ENCODE data around the gene DEGS2. TPM values are rescaled to one million over a fixed set of nuclear protein-coding genes. Genes with fewer than 3 reads are reported as not detected.

Gene DEGS2
- total and polyA plus RNA-seq, 2 experiments from 2014 or later, result 1.4 TPM; not detected in 1

DNA sequence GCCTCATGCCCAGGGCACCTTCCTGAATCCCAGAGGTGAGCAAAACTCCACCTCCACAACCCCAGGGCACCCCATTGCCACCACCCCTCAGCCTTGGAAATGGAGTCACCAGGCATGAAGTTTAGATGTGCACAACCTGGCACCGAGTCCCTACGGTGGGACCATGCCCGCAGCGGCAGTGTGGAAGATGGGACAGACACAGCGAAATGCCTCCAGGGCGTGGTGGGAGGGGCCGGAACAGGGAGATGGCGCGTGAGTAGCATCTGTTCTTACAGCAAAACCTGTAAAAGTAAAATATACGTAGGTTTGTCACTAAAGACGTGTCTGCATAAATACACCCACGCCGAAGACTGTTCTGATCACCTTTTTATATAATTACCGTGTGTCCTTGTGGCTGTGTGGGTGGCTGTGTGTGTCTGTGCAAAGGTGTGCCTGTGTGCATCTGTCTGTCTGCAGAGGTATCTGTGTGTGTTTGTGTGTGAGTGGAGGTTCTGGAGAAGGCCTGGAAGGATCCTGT, 17.4 kb upstream of the DEGS2 start:
- 0 out of 2 replicates have a peak, but pooled peaks cover under 1% of the 10 kb centered on the region for H3K4me1 ChIP-seq (ENCODE audit: insufficient read depth)
- H3K36me3 ChIP-seq (ENCODE audit: low read depth), result no peaks in the 10 kb centered on the region
- 86 to 87% methylated on average over 14 of the region's 14 CpGs for WGBS, 2 experiments (ENCODE audit: low coverage in 1 of 2, low lambda C conversion rate in 2 of 2, missing lambda C conversion rate in 2 of 2)
- H3K4me2 ChIP-seq (ENCODE audit: unreplicated experiment), result no peak overlapping the region
- no peaks in the 10 kb centered on the region for H4K20me1 ChIP-seq (ENCODE audit: insufficient read depth)
- H3F3A ChIP-seq (ENCODE audit: insufficient read depth), result no peaks in the 10 kb centered on the region
- in situ Hi-C loops (cut with MboI), result no loop called here
- no peak overlapping the region for H3K4me3 ChIP-seq
- no peak for DNase-seq
- TF ChIP-seq EZH2phosphoT487 (IDR thresholded peaks at IDR 0.05; ENCODE audit: insufficient read depth, low read depth), result no peak
- no peak for TF ChIP-seq EZH2 (IDR thresholded peaks at IDR 0.05; ENCODE audit: insufficient read depth, poor library complexity, severe bottlenecking)
- no peak overlapping the region for H3K27ac ChIP-seq
- no peak overlapping the region for H3K9ac ChIP-seq
- H2AFZ ChIP-seq, result no peak overlapping the region
- no peaks in the 10 kb centered on the region for H3K27me3 ChIP-seq (replicated peaks; ENCODE audit: insufficient read depth)
- H3K79me2 ChIP-seq (ENCODE audit: insufficient read depth), result no peaks in the 10 kb centered on the region
- H3K9me3 ChIP-seq (ENCODE audit: low read depth), result no peaks in the 10 kb centered on the region
- no peaks in the 10 kb centered on the region for H3K9me2 ChIP-seq (ENCODE audit: insufficient read depth)

DNA sequence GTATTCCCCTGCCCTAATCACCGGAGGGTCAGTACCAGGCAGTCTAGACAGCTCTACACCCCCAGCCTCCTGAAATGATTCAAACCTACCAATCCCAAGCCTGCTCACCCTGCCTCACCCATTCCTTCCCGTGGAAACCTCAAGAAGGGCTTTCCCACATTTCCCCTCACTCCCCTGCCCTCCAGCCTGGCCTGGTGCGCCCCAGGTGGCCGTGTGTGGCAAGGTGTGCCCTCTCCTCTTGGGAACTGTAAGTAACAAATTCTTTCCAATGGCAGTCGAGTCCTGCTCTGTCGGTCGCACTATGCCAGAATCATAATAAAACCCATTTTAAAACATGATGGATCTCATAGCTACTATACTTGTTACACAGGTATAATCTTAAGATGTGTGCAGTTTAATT, 13.9 kb upstream of the DEGS2 start:
- Histone ChIP-seq H3K4me1 (ENCODE audit: insufficient read depth) (no peaks in the 10 kb centered on the region), H3K9me3 (ENCODE audit: low read depth) (no peaks in the 10 kb centered on the region), H3K4me2 (ENCODE audit: unreplicated experiment) (no peak overlapping the region), H3K27me3 (replicated peaks; ENCODE audit: insufficient read depth) (no peaks in the 10 kb centered on the region), H3K36me3 (ENCODE audit: low read depth) (no peaks in the 10 kb centered on the region), H3K27ac (no peak overlapping the region), H3K4me3 (no peak overlapping the region), H3F3A (ENCODE audit: insufficient read depth) (no peaks in the 10 kb centered on the region), H4K20me1 (ENCODE audit: insufficient read depth) (no peaks in the 10 kb centered on the region), H3K9me2 (ENCODE audit: insufficient read depth) (no peaks in the 10 kb centered on the region), H3K79me2 (ENCODE audit: insufficient read depth) (no peaks in the 10 kb centered on the region), H3K9ac (no peak overlapping the region), H2AFZ (no peak overlapping the region)
- 60 to 67% methylated on average over 7 of the region's 7 CpGs for WGBS, 2 experiments (ENCODE audit: low coverage in 1 of 2, low lambda C conversion rate in 2 of 2, missing lambda C conversion rate in 2 of 2)
- no peak for DNase-seq
- in situ Hi-C loops (cut with MboI), result no loop called here
- no peak for TF ChIP-seq EZH2phosphoT487 (IDR thresholded peaks at IDR 0.05; ENCODE audit: insufficient read depth, low read depth)
- no peak for TF ChIP-seq EZH2 (IDR thresholded peaks at IDR 0.05; ENCODE audit: insufficient read depth, poor library complexity, severe bottlenecking)

DNA sequence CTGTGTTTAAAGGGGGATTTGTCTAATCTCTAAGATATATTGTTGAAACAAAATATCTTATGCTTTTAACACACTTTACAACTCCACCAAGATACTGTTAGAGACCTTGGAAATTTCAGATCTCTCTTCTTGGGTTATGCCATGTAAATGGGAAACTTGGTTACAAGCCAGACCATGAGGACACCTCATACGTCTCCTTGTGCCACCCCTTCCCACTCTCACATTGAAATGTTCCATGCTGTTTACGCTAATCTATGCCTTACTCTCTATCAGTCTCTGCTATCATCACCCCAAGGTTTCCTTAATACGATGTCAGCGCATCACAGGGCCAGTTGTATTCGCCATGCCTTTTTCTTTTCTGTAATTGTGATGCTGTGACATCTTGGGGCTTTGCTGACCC, 13.4 kb upstream of the DEGS2 start:
- no peak overlapping the region for H3K4me2 ChIP-seq (ENCODE audit: unreplicated experiment)
- in situ Hi-C loops (cut with MboI), result no loop called here

DNA sequence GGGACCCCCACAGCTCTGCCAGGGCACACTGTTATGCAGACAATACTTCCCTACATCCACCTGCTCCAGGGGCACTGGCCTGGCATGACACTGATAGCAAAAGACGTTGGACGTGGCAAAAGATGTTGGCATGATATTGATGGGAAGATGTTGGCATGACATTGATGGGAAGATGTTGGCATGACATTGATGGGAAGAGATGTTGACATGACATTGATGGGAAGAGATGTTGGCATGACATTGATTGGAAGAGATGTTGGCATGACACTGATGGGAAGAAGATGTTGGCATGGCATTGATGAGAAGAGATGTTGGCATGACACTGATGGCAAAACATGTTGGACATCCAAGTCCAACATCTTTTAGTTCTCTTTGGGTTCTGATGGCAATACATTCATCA, 11.4 kb upstream of the DEGS2 start:
- DNase-seq, result no peak
- Histone ChIP-seq H3K9ac (no peak overlapping the region), H3K9me3 (ENCODE audit: low read depth) (no peaks in the 10 kb centered on the region), H3K9me2 (ENCODE audit: insufficient read depth) (no peaks in the 10 kb centered on the region), H3K4me1 (ENCODE audit: insufficient read depth) (peaks cover 5% of the 10 kb centered on the region; the same call in 1 of the 2 replicates), H4K20me1 (ENCODE audit: insufficient read depth) (no peaks in the 10 kb centered on the region), H3K4me2 (ENCODE audit: unreplicated experiment) (no peak overlapping the region), H3K4me3 (no peak overlapping the region), H3K36me3 (ENCODE audit: low read depth) (no peaks in the 10 kb centered on the region), H3F3A (ENCODE audit: insufficient read depth) (no peaks in the 10 kb centered on the region), H2AFZ (no peak overlapping the region), H3K27me3 (replicated peaks; ENCODE audit: insufficient read depth) (peaks cover 8% of the 10 kb centered on the region; the same call in 1 of the 2 replicates), H3K27ac (no peak overlapping the region), H3K79me2 (ENCODE audit: insufficient read depth) (no peaks in the 10 kb centered on the region)
- in situ Hi-C loops (cut with MboI), result no loop called here
- WGBS, 2 experiments (ENCODE audit: low coverage in 1 of 2, low lambda C conversion rate in 2 of 2, missing lambda C conversion rate in 2 of 2), result 86 to 88% methylated on average over 2 of the region's 2 CpGs
- TF ChIP-seq EZH2 (IDR thresholded peaks at IDR 0.05; ENCODE audit: insufficient read depth, poor library complexity, severe bottlenecking), result no peak

More for the DNA sequence above, 13.4 kb upstream of the DEGS2 start:
- DNase-seq, result no peak
- Histone ChIP-seq H3K9ac (no peak overlapping the region), H3K9me2 (ENCODE audit: insufficient read depth) (no peaks in the 10 kb centered on the region), H4K20me1 (ENCODE audit: insufficient read depth) (no peaks in the 10 kb centered on the region), H3F3A (ENCODE audit: insufficient read depth) (no peaks in the 10 kb centered on the region), H3K4me3 (no peak overlapping the region), H3K79me2 (ENCODE audit: insufficient read depth) (no peaks in the 10 kb centered on the region), H2AFZ (no peak overlapping the region), H3K36me3 (ENCODE audit: low read depth) (no peaks in the 10 kb centered on the region), H3K4me1 (ENCODE audit: insufficient read depth) (no peaks in the 10 kb centered on the region), H3K27ac (no peak overlapping the region), H3K9me3 (ENCODE audit: low read depth) (no peaks in the 10 kb centered on the region), H3K27me3 (replicated peaks; ENCODE audit: insufficient read depth) (no peaks in the 10 kb centered on the region)
- 67 to 72% methylated on average over 5 of the region's 5 CpGs for WGBS, 2 experiments (ENCODE audit: low coverage in 1 of 2, low lambda C conversion rate in 2 of 2, missing lambda C conversion rate in 2 of 2)
- no peak for TF ChIP-seq EZH2phosphoT487 (IDR thresholded peaks at IDR 0.05; ENCODE audit: insufficient read depth, low read depth)
- TF ChIP-seq EZH2 (IDR thresholded peaks at IDR 0.05; ENCODE audit: insufficient read depth, poor library complexity, severe bottlenecking), result no peak

DNA sequence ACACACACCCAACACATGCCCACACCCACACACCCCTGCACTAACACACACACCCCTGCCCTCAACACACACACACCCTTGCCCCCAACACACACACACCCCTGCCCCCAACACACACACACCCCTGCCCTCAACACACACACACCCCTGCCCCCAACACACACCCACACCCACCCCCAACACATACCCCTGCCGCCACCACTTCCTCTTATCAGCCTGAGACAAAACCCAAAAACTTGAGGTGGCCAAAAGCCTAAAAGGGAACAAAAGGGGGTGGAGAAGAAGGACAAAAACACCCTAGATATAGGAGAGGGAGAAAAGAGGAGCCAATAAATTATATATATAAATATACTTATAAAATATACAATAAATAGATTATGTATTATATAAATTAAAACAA, 9.1 kb upstream of the DEGS2 start:
- Histone ChIP-seq H3K9me3 (ENCODE audit: low read depth) (no peaks in the 10 kb centered on the region), H3K27me3 (replicated peaks; ENCODE audit: insufficient read depth) (peaks cover 8% of the 10 kb centered on the region; the same call in 1 of the 2 replicates), H3K9me2 (ENCODE audit: insufficient read depth) (no peaks in the 10 kb centered on the region), H3F3A (ENCODE audit: insufficient read depth) (no peaks in the 10 kb centered on the region), H3K4me3 (no peak overlapping the region), H3K4me2 (ENCODE audit: unreplicated experiment) (no peak overlapping the region), H4K20me1 (ENCODE audit: insufficient read depth) (no peaks in the 10 kb centered on the region), H3K27ac (no peak overlapping the region), H2AFZ (no peak overlapping the region), H3K36me3 (ENCODE audit: low read depth) (no peaks in the 10 kb centered on the region), H3K79me2 (ENCODE audit: insufficient read depth) (no peaks in the 10 kb centered on the region), H3K4me1 (ENCODE audit: insufficient read depth) (peaks cover 5% of the 10 kb centered on the region; the same call in 1 of the 2 replicates), H3K9ac (no peak overlapping the region)
- TF ChIP-seq EZH2 (IDR thresholded peaks at IDR 0.05; ENCODE audit: insufficient read depth, poor library complexity, severe bottlenecking) (no peak), EZH2phosphoT487 (IDR thresholded peaks at IDR 0.05; ENCODE audit: insufficient read depth, low read depth) (no peak)
- 92 to 100% methylated on average over 1 of the region's 1 CpG for WGBS, 2 experiments (ENCODE audit: low coverage in 1 of 2, low lambda C conversion rate in 2 of 2, missing lambda C conversion rate in 2 of 2)
- DNase-seq, result no peak
- in situ Hi-C loops (cut with MboI), result no loop called here
